Right lobe of liver (tissue), 4 donors: ENCODE results near the gene CACNA1C.

Experiments used
- POLR2A ChIP-seq: fragments of 450-650 bp; IDR thresholded peaks from one replicate; pipeline ENCODE4 v1.6.1; 2017; ENCODE audit warnings: antibody characterized with exemption, mild to moderate bottlenecking
- TF ChIP-seq, protein P1 (sequence below), 4 donors: fragments of 200-600 bp in 3 of 4; fragments of 450-650 bp in 1 of 4; IDR thresholded peaks; one replicate each; pipeline versions ENCODE4 v1.5.1 to v1.8.0; 2016 to 2022; ENCODE audit warnings: antibody characterized with exemption in 4 of 4, mild to moderate bottlenecking in 2 of 4
- donor health status: DM: no; HTN: no; CAD: no.
- donor health status: DM: no; HTN: no; CAD: no.
- donor health status: DM: no; HTN: yes; CAD: no.

DNA sequence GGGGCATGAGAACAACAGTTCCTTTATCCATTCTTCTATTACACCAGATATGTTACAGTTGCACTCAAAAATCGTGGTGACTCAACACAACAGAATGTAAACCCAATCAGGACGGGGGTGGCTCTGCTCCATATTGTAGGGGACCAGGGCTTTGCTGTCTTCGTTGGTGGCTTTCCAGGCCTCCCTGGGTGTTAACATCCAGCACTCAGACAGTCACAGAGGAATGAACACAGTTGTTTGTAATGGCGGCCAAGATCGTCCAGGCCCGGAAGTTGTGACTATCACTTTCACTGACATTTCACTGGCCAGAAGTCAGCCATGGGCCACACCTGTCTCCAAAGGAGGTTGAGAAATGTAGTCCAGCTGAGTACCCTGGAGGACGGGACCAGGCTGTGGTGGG lies 204.1 kb downstream of the CACNA1C start:
- TF ChIP-seq, protein P1, sequence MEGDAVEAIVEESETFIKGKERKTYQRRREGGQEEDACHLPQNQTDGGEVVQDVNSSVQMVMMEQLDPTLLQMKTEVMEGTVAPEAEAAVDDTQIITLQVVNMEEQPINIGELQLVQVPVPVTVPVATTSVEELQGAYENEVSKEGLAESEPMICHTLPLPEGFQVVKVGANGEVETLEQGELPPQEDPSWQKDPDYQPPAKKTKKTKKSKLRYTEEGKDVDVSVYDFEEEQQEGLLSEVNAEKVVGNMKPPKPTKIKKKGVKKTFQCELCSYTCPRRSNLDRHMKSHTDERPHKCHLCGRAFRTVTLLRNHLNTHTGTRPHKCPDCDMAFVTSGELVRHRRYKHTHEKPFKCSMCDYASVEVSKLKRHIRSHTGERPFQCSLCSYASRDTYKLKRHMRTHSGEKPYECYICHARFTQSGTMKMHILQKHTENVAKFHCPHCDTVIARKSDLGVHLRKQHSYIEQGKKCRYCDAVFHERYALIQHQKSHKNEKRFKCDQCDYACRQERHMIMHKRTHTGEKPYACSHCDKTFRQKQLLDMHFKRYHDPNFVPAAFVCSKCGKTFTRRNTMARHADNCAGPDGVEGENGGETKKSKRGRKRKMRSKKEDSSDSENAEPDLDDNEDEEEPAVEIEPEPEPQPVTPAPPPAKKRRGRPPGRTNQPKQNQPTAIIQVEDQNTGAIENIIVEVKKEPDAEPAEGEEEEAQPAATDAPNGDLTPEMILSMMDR (IDR thresholded peaks at IDR 0.05) = no peak
- TF ChIP-seq POLR2A = no peak
